SK-N-SH (cell line): ENCODE measurements around the gene UBAC2. TPM values are rescaled to one million over a fixed set of nuclear protein-coding genes. Genes with fewer than 3 reads are reported as not detected.

Experiments
- CTCF ChIA-PET: fragments of 300-600, 350-600 bp; formaldehyde crosslinking; extraction: SDS; loops from one replicate; lab custom pipeline; 2021; lab: Yijun Ruan, JAX
- POLR2A ChIA-PET: fragments of 350-600 bp; sonication (Branson Sonifier 250); formaldehyde crosslinking; extraction: SDS; loops from one replicate; lab custom pipeline; 2020; ENCODE audit warnings: antibody characterized with exemption, inconsistent platforms; lab: Yijun Ruan, JAX
- DNase-seq: peaks from one replicate; pipeline ENCODE4 v3.0.0; 2012
- H2AFZ ChIP-seq: fragments of 200-600 bp; sonication (generic); 2 replicates; pipeline ENCODE4 v1.8.1; 2016; ENCODE audit warnings: antibody characterized with exemption, mild to moderate bottlenecking, low read depth
- H3F3A ChIP-seq: fragments of 200-600 bp; sonication (generic); replicated peaks from 2 replicates; pipeline ENCODE3; 2016; ENCODE audit warnings: antibody characterized with exemption, mild to moderate bottlenecking; ENCODE audit not compliant: insufficient read depth
- H3K27ac ChIP-seq, 2 experiments: fragments of 200-500 bp in 1 of 2; fragments of 200-600 bp in 1 of 2; sonication (Bioruptor generic) in 1 of 2; sonication (generic), shearing (Covaris generic) in 1 of 2; 2 replicates each; pipeline versions ENCODE4 v1.5.1 to v1.6.1; 2014 to 2016; ENCODE audit warnings: low read depth in 2 of 2, inconsistent platforms in 1 of 2, low read length in 1 of 2, mild to moderate bottlenecking in 1 of 2, mixed read lengths in 1 of 2
- H3K27me3 ChIP-seq: fragments of 200-600 bp; sonication (generic), shearing (Covaris generic); 2 replicates; pipeline ENCODE4 v1.6.1; 2016; ENCODE audit warnings: mixed run types; ENCODE audit not compliant: insufficient read depth
- H3K36me3 ChIP-seq, 2 experiments: fragments of 200-500 bp in 1 of 2; fragments of 200-600 bp in 1 of 2; sonication (Bioruptor generic) in 1 of 2; sonication (generic) in 1 of 2; replicated peaks in 1 of 2; 2 replicates each; pipeline versions ENCODE3 to v1.5.1; 2014 to 2016; ENCODE audit warnings: low read length in 1 of 2, mild to moderate bottlenecking in 1 of 2; ENCODE audit not compliant: insufficient read depth in 2 of 2, control insufficient read depth in 1 of 2
- H3K4me1 ChIP-seq, 2 experiments: fragments of 200-500 bp in 1 of 2; fragments of 200-600 bp in 1 of 2; sonication (Bioruptor generic) in 1 of 2; sonication (generic), shearing (Covaris generic) in 1 of 2; 2 replicates each; pipeline versions ENCODE4 v1.5.1 to v1.6.1; 2014 to 2016; ENCODE audit warnings: low read depth in 1 of 2, low read length in 1 of 2, mixed run types in 1 of 2; ENCODE audit not compliant: insufficient read depth in 2 of 2, control insufficient read depth in 1 of 2
- H3K4me2 ChIP-seq: fragments of 200-600 bp; sonication (generic), shearing (Covaris generic); 2 replicates; pipeline ENCODE4 v1.6.1; 2017; ENCODE audit warnings: mixed run types
- H3K4me3 ChIP-seq, 2 experiments: fragments of 200-500 bp in 1 of 2; fragments of 200-600 bp in 1 of 2; sonication (Bioruptor generic) in 1 of 2; sonication (generic), shearing (Covaris generic) in 1 of 2; 2 replicates each; pipeline versions ENCODE4 v1.5.1 to v1.8.1; 2014 to 2016; ENCODE audit warnings: low read depth in 2 of 2, inconsistent platforms in 1 of 2, low read length in 1 of 2, mild to moderate bottlenecking in 1 of 2, mixed read lengths in 1 of 2, moderate library complexity in 1 of 2
- H3K79me2 ChIP-seq: fragments of 200-600 bp; sonication (generic); 2 replicates; pipeline ENCODE4 v1.8.1; 2017; ENCODE audit warnings: mild to moderate bottlenecking; ENCODE audit not compliant: insufficient read depth
- H3K9ac ChIP-seq: fragments of 200-600 bp; sonication (generic); 2 replicates; pipeline ENCODE4 v1.6.1; 2017; ENCODE audit warnings: mixed run types
- H3K9me2 ChIP-seq: fragments of 200-600 bp; sonication (generic); 2 replicates; pipeline ENCODE4 v1.6.1; 2017; ENCODE audit warnings: mixed run types
- H3K9me3 ChIP-seq: fragments of 200-600 bp; sonication (generic); 2 replicates; pipeline ENCODE4 v1.6.1; 2017; ENCODE audit warnings: mixed run types, mild to moderate bottlenecking, moderate library complexity
- H4K20me1 ChIP-seq: fragments of 200-600 bp; sonication (generic); 2 replicates; pipeline ENCODE4 v1.6.1; 2017; ENCODE audit warnings: mild to moderate bottlenecking, mixed run types; ENCODE audit not compliant: insufficient read depth
- EZH2phosphoT487 ChIP-seq: fragments of 200-600 bp; sonication (generic); IDR thresholded peaks from 2 replicates; pipeline ENCODE4 v1.6.1; 2017; ENCODE audit warnings: low read depth, mixed run types, mild to moderate bottlenecking, antibody characterized with exemption, moderate library complexity, borderline replicate concordance
- FOSL2 ChIP-seq: IDR thresholded peaks from 2 replicates; pipeline ENCODE4 v1.4.0; 2012; ENCODE audit warnings: low read depth, mild to moderate bottlenecking, moderate library complexity, borderline replicate concordance
- FOXJ3 ChIP-seq: sonication (generic); formaldehyde crosslinking; IDR thresholded peaks from 2 replicates; pipeline ENCODE4 v1.5.1; 2020; ENCODE audit warnings: mild to moderate bottlenecking, missing genetic modification reagents
- NRF1 ChIP-seq: IDR thresholded peaks from 2 replicates; pipeline ENCODE4 v1.6.1; 2012; ENCODE audit warnings: low read depth, mild to moderate bottlenecking, low read length
- RCOR1 ChIP-seq: fragments of 150-350 bp; IDR thresholded peaks from 2 replicates; pipeline ENCODE4 v1.6.1; 2017; ENCODE audit warnings: antibody characterized with exemption, low read length
- RFX5 ChIP-seq: IDR thresholded peaks from 2 replicates; pipeline ENCODE4 v1.6.1; 2012; ENCODE audit warnings: mild to moderate bottlenecking, improper control_type of control experiment, low read length
- RXRA ChIP-seq: IDR thresholded peaks from 2 replicates; pipeline ENCODE4 v1.4.0; 2012; ENCODE audit warnings: low read depth, mild to moderate bottlenecking, borderline replicate concordance
- SIN3A ChIP-seq: IDR thresholded peaks from 2 replicates; pipeline ENCODE4 v1.6.1; 2012; ENCODE audit warnings: low read depth, mild to moderate bottlenecking, low read length, moderate library complexity, borderline replicate concordance
- SMC3 ChIP-seq: IDR thresholded peaks from 2 replicates; pipeline ENCODE4 v1.6.1; 2012; ENCODE audit warnings: low read depth, low read length, improper control_type of control experiment
- TCF12 ChIP-seq: IDR thresholded peaks from 2 replicates; pipeline ENCODE4 v1.4.0; 2012
- TEAD4 ChIP-seq: IDR thresholded peaks from 2 replicates; pipeline ENCODE4 v1.4.0; 2012; ENCODE audit warnings: mild to moderate bottlenecking, borderline replicate concordance; ENCODE audit not compliant: insufficient read depth
- WGBS: methylation state at CpG from one replicate; pipeline ENCODE4 v1.1.6; 2017; ENCODE audit warnings: low lambda C conversion rate; 5-methylcytosine and 5-hydroxymethylcytosine counted together
- polyA plus RNA-seq, 3 experiments: library from polyadenylated mRNA; depleted of rRNA; stranded (reverse); fragments of >200 nt; gene quantifications; 2 replicates each; pipeline ENCODE4 v1.2.3, GENCODE V29; 2012
- TF ChIP-seq, protein P1 (sequence below): IDR thresholded peaks from 2 replicates; pipeline ENCODE4 v1.4.0; 2012; ENCODE audit warnings: low read depth, borderline replicate concordance
- TF ChIP-seq, protein P2 (sequence below): fragments of 150-350 bp; IDR thresholded peaks from 2 replicates; pipeline ENCODE4 v1.6.1; 2017; ENCODE audit warnings: antibody characterized with exemption, low read length, low read depth, borderline replicate concordance

Gene UBAC2
- polyA plus RNA-seq, 1 of the 3 experiments (the other 2 are of a cell fraction), result 79.0 TPM

DNA sequence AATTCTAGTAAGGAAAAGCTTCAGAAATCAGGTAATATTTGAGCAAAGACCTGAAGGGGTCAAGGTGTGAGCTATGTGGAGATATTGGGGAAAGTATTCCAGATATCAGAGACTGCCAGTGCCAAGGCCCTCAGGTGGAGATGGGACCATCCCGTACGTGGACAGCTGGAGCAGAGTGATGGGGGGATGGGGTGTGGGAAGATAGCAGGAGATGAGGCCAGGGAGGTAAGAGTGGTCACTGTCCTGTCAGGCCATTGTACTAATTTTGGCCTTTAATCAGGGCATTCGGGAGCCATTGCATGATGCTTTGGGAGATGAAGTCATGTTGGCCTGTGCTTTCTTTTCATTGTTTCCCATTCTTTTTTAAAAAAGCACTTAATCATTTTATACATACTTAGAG, 70.6 kb downstream of the UBAC2 start:
- ChIA-PET POLR2A (no interaction called here), CTCF (interaction anchor here (0.7 to 10.4 kb wide), 7 partner anchors 8 to 166 kb away, joined by 3 to 249 read pairs (median 9); no protein-coding TSS in a partner anchor)
- H3K9me2 ChIP-seq, result no peaks in the 10 kb centered on the region
- H3K4me1 ChIP-seq, result no peaks in the 10 kb centered on the region
- no peak overlapping the region for H2AFZ ChIP-seq
- peaks cover 3% of the 10 kb centered on the region for H3F3A ChIP-seq
- no peaks in the 10 kb centered on the region for H4K20me1 ChIP-seq
- H3K9me3 ChIP-seq, result no peaks in the 10 kb centered on the region
- no peak overlapping the region for H3K4me2 ChIP-seq
- no peak overlapping the region for H3K27ac ChIP-seq
- H3K4me3 ChIP-seq, result no peak overlapping the region
- no peak overlapping the region for H3K9ac ChIP-seq
- H3K27me3 ChIP-seq, result no peaks in the 10 kb centered on the region
- no peak for TF ChIP-seq RXRA
- TF ChIP-seq SIN3A, result no peak
- no peak for TF ChIP-seq RFX5
- TF ChIP-seq FOSL2, result no peak
- TF ChIP-seq, protein P1, sequence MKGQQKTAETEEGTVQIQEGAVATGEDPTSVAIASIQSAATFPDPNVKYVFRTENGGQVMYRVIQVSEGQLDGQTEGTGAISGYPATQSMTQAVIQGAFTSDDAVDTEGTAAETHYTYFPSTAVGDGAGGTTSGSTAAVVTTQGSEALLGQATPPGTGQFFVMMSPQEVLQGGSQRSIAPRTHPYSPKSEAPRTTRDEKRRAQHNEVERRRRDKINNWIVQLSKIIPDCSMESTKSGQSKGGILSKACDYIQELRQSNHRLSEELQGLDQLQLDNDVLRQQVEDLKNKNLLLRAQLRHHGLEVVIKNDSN, result no peak
- TF ChIP-seq, all 33 proteins: peak for 0
- no peak for DNase-seq
- no peaks in the 10 kb centered on the region for H3K79me2 ChIP-seq
- H3K36me3 ChIP-seq, result peaks cover 0 to 6% of the 10 kb centered on the region in 2 experiments
- 92% methylated on average over 3 of the region's 3 CpGs for WGBS

- Histone ChIP-seq H3K4me1 (no peaks in the 10 kb centered on the region), H3K36me3 (peaks cover 0 to 5% of the 10 kb centered on the region in 2 experiments), H3K4me3 (no peak overlapping the region), H3K9me3 (no peaks in the 10 kb centered on the region), H3F3A (peaks cover 3% of the 10 kb centered on the region), H3K4me2 (no peak overlapping the region), H3K9me2 (no peaks in the 10 kb centered on the region), H3K27me3 (no peaks in the 10 kb centered on the region), H2AFZ (no peak overlapping the region), H3K79me2 (peaks cover 3% of the 10 kb centered on the region; the same call in 1 of the 2 replicates), H3K27ac (no peak overlapping the region), H3K9ac (no peak overlapping the region), H4K20me1 (no peaks in the 10 kb centered on the region)
- TF ChIP-seq SMC3 (no peak), TCF12 (no peak), FOXJ3 (CRISPR knock-in tag) (no peak), EZH2phosphoT487 (no peak), TEAD4 (no peak), RXRA (no peak), RCOR1 (no peak), NRF1 (no peak)
- TF ChIP-seq, protein P2, sequence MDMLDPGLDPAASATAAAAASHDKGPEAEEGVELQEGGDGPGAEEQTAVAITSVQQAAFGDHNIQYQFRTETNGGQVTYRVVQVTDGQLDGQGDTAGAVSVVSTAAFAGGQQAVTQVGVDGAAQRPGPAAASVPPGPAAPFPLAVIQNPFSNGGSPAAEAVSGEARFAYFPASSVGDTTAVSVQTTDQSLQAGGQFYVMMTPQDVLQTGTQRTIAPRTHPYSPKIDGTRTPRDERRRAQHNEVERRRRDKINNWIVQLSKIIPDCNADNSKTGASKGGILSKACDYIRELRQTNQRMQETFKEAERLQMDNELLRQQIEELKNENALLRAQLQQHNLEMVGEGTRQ, result no peak
- 90% methylated on average over 2 of the region's 2 CpGs for WGBS
- POLR2A ChIA-PET, result no interaction called here
- CTCF ChIA-PET, result interaction anchor here (1.2 to 10.4 kb wide), 3 partner anchors 95 to 164 kb away, joined by 5 to 249 read pairs (median 184); no protein-coding TSS in a partner anchor
- DNase-seq, result no peak
Observed at GRCh38 chr13:99272481-99272880, 71.8 kb downstream of the UBAC2 start.
